ENCODE data around the gene DTYMK. TPM values are rescaled to one million over a fixed set of nuclear protein-coding genes. Genes with fewer than 3 reads are reported as not detected.
A peak's percentile ranks its signal among the peaks of the same experiment; 100 is the strongest.

DTYMK gene, protein sequence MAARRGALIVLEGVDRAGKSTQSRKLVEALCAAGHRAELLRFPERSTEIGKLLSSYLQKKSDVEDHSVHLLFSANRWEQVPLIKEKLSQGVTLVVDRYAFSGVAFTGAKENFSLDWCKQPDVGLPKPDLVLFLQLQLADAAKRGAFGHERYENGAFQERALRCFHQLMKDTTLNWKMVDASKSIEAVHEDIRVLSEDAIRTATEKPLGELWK
- total RNA-seq (2014; rRNA removed; shearing (Covaris generic)): 27.9 and 44.6 TPM in 2 replicates
- polyA plus RNA-seq (2016; fragmentation: Nextera tagmentation; extraction: Ambion mirVana): 78.7 and 82.6 TPM in 2 replicates

DNA sequence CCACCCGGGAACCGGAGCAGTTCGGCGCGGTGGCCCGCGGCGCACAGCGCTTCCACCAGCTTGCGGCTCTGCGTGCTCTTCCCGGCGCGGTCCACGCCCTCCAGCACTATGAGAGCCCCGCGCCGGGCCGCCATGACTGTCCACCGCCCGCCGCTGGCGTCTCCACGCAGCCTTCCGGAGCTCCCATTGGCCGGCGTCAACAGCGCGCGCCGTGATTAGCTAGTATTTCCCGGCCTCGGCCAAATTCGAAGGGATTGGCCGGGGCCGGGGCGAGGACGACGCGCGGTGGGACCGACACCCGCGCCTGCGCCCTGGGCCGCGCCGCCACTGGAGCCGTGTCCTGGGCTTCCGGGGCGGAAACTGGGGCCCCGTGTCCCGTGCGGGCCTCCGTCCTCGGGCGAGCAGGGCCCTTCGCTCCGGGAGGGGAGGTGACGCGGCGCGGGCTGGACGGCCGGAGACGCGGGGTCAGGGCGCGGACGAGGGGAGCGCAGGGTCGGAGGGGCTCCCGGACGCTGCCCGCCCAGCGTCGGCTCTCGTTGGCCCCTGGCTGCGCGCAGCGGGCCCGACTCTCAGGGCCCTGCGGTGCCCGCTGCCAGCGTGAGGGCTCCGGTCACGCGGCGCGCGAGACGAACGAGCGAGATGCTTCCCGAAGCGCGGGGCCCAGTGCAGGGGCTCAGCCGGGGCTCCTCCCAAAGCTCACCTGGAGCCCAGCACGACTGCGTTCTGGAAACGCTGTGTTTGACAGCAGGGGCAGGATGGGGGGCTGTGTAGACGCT lies at the start of gene DTYMK:
TSS of gene DTYMK (minus strand) at position 166 of the 776 bp plus-strand sequence. CDS start at position 134, 32 bp downstream.
- Histone ChIP-seq H3F3A (ENCODE audit: insufficient read depth) (peaks cover 26% of the 10 kb centered on the region), H3K9ac (peak within 1 kb of the TSS; percentile 98), H3K4me3 (peak within 1 kb of the TSS; percentile 95), H2AFZ (peak within 1 kb of the TSS; percentile 81), H3K9me2 (ENCODE audit: insufficient read depth) (no peaks in the 10 kb centered on the region), H3K36me3 (ENCODE audit: low read depth) (peaks cover 6% of the 10 kb centered on the region), H3K27ac (peak within 1 kb of the TSS; percentile 92), H3K27me3 (replicated peaks; ENCODE audit: insufficient read depth) (no peaks in the 10 kb centered on the region), H3K4me2 (ENCODE audit: unreplicated experiment) (peak within 1 kb of the TSS; percentile 83), H3K9me3 (ENCODE audit: low read depth) (no peaks in the 10 kb centered on the region), H4K20me1 (ENCODE audit: insufficient read depth) (no peaks in the 10 kb centered on the region), H3K79me2 (ENCODE audit: insufficient read depth) (peaks cover 75% of the 10 kb centered on the region), H3K4me1 (ENCODE audit: insufficient read depth) (peaks cover 26% of the 10 kb centered on the region)
- WGBS, 2 experiments (ENCODE audit: low coverage in 1 of 2, low lambda C conversion rate in 2 of 2, missing lambda C conversion rate in 2 of 2): 0 to 1% methylated on average over 89 to 102 of the region's 102 CpGs
- peak; percentile 99 for DNase-seq
- TF ChIP-seq EZH2phosphoT487 (IDR thresholded peaks at IDR 0.05; ENCODE audit: insufficient read depth, low read depth): no peak
- TF ChIP-seq EZH2 (IDR thresholded peaks at IDR 0.05; ENCODE audit: insufficient read depth, poor library complexity, severe bottlenecking): no peak
- in situ Hi-C loops (cut with MboI): no loop called here

DNA sequence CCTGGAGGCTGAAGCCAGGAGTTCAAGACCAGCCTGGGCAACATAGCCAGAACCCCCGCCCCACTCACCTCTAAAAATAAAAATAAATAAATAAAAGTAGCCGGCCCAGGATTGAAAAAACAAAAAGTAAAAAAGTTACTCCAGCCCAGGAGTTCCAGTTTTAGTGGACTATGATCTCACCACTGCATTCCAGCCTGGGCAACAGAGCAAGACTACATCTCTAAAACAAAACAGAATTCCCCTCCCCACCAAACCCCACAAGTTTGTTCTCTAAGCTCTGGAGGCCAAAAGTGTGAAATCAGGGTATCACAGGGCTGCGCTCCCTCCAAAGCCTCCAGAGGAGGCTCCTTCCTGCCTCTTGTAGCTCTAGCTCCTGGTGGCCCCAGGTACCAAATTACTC lies 49.5 kb upstream of the DTYMK start:
- Histone ChIP-seq H3K36me3 (ENCODE audit: low read depth) (no peaks in the 10 kb centered on the region), H3K4me1 (ENCODE audit: insufficient read depth) (peaks cover 6% of the 10 kb centered on the region; the same call in 1 of the 2 replicates), H4K20me1 (ENCODE audit: insufficient read depth) (no peaks in the 10 kb centered on the region), H3K9me3 (ENCODE audit: low read depth) (no peaks in the 10 kb centered on the region), H3F3A (ENCODE audit: insufficient read depth) (no peaks in the 10 kb centered on the region), H3K27me3 (replicated peaks; ENCODE audit: insufficient read depth) (no peaks in the 10 kb centered on the region), H3K9me2 (ENCODE audit: insufficient read depth) (no peaks in the 10 kb centered on the region), H2AFZ (no peak overlapping the region), H3K79me2 (ENCODE audit: insufficient read depth) (peaks cover 14% of the 10 kb centered on the region), H3K9ac (no peak overlapping the region), H3K27ac (no peak overlapping the region), H3K4me3 (no peak overlapping the region), H3K4me2 (ENCODE audit: unreplicated experiment) (peak overlapping the region; percentile 70)
- TF ChIP-seq EZH2phosphoT487 (IDR thresholded peaks at IDR 0.05; ENCODE audit: insufficient read depth, low read depth) (no peak), EZH2 (IDR thresholded peaks at IDR 0.05; ENCODE audit: insufficient read depth, poor library complexity, severe bottlenecking) (no peak)
- WGBS, 2 experiments (ENCODE audit: low coverage in 1 of 2, low lambda C conversion rate in 2 of 2, missing lambda C conversion rate in 2 of 2): 69 to 71% methylated on average over 3 of the region's 3 CpGs
- DNase-seq: no peak
- in situ Hi-C loops (cut with MboI): no loop called here

DNA sequence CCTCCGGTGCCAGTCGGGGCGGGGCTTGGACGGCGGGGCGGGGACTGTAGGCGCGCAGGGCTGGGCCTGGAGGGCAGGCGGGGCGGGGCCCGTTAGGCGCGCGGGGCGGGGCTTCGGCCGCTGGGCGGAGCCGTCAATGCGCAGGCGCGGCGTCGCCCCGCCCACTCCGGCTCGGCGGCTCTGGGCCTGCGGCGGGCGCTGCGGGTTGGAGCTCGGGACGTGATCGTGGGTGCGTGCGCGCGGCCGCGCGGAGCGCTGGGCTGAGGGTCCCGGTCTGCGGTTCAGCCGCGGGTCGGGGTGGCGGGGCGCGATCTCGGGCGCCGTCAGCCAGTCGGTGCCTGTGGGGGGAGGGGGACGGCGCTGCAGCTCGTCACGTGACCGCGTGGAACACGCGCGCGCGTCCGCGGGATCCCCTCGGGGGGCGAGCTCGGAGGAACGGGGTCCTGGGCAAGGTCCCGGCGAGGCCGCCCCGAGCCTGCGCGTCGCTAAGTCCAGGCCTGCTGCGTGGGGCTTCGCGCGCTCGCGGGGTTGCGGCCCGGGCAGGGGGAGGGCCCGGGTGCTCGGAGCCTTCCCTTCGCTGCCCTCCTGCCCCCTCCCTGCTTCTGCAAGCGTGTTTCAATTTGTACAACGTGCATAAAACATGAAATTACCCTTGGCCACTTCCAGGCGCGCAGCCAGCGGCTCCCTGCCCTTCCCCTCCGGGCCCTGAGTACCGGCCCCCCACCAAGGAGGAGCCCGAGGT lies 48.0 kb upstream of the DTYMK start, which contains the start of gene D2HGDH:
TSS of gene D2HGDH (plus strand) at position 164 of the 742 bp plus-strand sequence. CDS start 595 bp downstream, outside the sequence.
- Histone ChIP-seq H3K4me2 (ENCODE audit: unreplicated experiment) (peak within 1 kb of the TSS; percentile 70), H2AFZ (peak within 1 kb of the TSS; percentile 93), H3K36me3 (ENCODE audit: low read depth) (no peaks in the 10 kb centered on the region), H3K9ac (peak within 1 kb of the TSS; percentile 77), H3K79me2 (ENCODE audit: insufficient read depth) (peaks cover 9% of the 10 kb centered on the region), H3K27me3 (replicated peaks; ENCODE audit: insufficient read depth) (no peaks in the 10 kb centered on the region), H3F3A (ENCODE audit: insufficient read depth) (no peaks in the 10 kb centered on the region), H3K9me2 (ENCODE audit: insufficient read depth) (no peaks in the 10 kb centered on the region), H4K20me1 (ENCODE audit: insufficient read depth) (no peaks in the 10 kb centered on the region), H3K4me1 (ENCODE audit: insufficient read depth) (peaks cover 3% of the 10 kb centered on the region; the same call in 1 of the 2 replicates), H3K9me3 (ENCODE audit: low read depth) (no peaks in the 10 kb centered on the region), H3K27ac (peak within 1 kb of the TSS; percentile 53), H3K4me3 (peak within 1 kb of the TSS; percentile 84)
- in situ Hi-C loops (cut with MboI): no loop called here
- TF ChIP-seq EZH2 (IDR thresholded peaks at IDR 0.05; ENCODE audit: insufficient read depth, poor library complexity, severe bottlenecking) (no peak), EZH2phosphoT487 (IDR thresholded peaks at IDR 0.05; ENCODE audit: insufficient read depth, low read depth) (no peak)
- WGBS, 2 experiments (ENCODE audit: low coverage in 1 of 2, low lambda C conversion rate in 2 of 2, missing lambda C conversion rate in 2 of 2): 1% methylated on average over 17 to 63 of the region's 98 CpGs
- DNase-seq: peak; percentile 97

DNA sequence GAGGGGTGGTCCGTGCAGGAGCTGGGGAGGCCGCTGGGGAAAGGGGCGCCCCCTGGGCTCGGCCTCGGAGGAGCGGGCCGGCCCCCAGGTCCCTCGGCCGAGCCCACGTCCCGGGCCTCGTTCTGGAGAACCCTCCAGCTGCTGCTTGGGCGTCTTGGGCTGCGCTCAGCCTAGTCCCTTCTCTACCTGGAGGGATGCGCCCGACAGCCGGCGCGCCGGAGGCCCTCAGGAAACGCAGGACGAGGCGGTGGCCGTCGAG lies 47.5 kb upstream of the DTYMK start:
- Histone ChIP-seq H3K4me2 (ENCODE audit: unreplicated experiment) (peak overlapping the region; percentile 67), H3K36me3 (ENCODE audit: low read depth) (no peaks in the 10 kb centered on the region), H3K9me2 (ENCODE audit: insufficient read depth) (no peaks in the 10 kb centered on the region), H3K4me1 (ENCODE audit: insufficient read depth) (no peaks in the 10 kb centered on the region), H3K27me3 (replicated peaks; ENCODE audit: insufficient read depth) (no peaks in the 10 kb centered on the region), H3K9me3 (ENCODE audit: low read depth) (no peaks in the 10 kb centered on the region), H3K79me2 (ENCODE audit: insufficient read depth) (peaks cover 7% of the 10 kb centered on the region), H3K9ac (peak overlapping the region; percentile 61; the same call in 1 of the 2 replicates), H3K4me3 (peak overlapping the region; percentile 84), H3F3A (ENCODE audit: insufficient read depth) (no peaks in the 10 kb centered on the region), H2AFZ (peak overlapping the region; percentile 93), H3K27ac (no peak overlapping the region), H4K20me1 (ENCODE audit: insufficient read depth) (no peaks in the 10 kb centered on the region)
- in situ Hi-C loops (cut with MboI): no loop called here
- TF ChIP-seq EZH2 (IDR thresholded peaks at IDR 0.05; ENCODE audit: insufficient read depth, poor library complexity, severe bottlenecking) (no peak), EZH2phosphoT487 (IDR thresholded peaks at IDR 0.05; ENCODE audit: insufficient read depth, low read depth) (no peak)
- 2% methylated on average over 25 of the region's 25 CpGs; no CpG with 5 or more reads in 1 of the 2 experiments for WGBS, 2 experiments (ENCODE audit: low coverage in 1 of 2, low lambda C conversion rate in 2 of 2, missing lambda C conversion rate in 2 of 2)
- DNase-seq: no peak
